ENCODE data around the gene RESP18.
A peak's percentile ranks its signal among the peaks of the same experiment; 100 is the strongest.
"Not testable (repeated sequence)": the region's sequence is repeated elsewhere in the genome, so short reads cannot be mapped to it uniquely, and the experiment has no call there.

The RESP18 gene

DNA sequence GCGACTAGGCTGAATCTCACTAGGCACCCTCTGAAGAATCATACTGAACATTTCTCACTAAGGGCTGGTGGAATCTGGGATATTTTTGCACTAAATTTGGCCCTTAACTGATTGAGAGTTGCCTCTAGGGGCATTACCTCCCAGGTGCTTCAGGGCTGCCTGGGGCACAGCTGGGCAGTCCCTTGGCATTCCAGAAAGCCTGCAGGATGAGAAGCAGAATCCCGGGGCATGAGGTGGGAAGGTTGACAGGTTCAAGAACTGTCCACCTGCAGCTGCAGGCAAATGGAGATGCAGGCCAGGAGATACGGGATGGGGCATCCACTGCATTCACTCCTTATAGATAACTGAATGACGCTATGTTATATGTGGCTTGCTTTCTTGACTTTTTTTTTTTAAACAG is 7.4 kb downstream of the RESP18 start:
- no peak for DNase-seq

DNA sequence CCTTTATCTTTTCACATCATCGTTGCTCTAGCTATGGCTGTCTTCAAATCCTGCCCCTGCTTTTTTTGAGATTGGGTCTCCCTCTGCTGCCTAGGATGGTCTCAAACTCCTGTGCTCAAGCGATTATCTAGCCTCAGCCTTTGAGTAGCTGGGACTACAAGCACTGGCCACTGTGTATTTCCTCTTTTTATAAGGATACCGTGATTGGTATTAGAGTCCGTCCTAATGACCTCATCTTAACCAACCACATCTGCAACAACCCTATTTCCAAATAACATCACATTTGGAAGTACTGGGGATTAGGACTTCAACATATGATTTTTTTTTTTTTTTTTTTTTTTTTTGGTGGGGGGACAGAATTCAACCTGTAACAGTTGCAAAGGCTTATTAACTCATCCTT is 9.1 kb downstream of the RESP18 start:
- DNase-seq = no peak

DNA sequence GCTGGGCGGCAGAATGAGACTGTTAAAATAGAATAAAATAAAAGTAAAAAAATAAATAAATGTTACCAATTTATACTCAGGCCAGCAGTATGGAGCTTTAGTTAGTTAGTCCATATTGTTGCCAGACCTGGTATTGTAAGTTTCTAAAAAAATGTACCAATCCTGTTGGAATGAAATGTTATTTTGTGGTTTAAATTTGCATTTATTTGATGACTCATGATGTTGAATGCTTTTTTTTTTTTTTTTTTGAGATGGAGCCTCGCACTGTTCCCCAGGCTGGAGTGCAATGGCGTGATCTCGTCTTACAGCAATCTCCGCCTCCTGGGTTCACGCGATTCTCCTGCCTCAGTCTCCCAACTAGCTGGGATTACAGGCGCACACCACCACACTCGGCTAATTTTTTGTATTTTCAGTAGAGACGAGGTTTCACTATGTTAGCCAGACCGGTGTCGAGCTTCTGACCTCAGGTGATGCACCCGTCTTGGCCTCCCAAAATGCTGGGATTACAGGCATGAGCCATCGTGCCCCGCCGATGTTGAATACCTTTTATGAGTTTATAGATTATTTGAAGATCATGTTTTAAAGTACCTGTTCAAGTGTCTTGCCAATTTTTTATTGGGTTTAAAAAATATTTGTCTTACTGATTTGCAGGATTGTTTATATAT is 17.6 kb downstream of the RESP18 start:
- DNase-seq = no peak

DNA sequence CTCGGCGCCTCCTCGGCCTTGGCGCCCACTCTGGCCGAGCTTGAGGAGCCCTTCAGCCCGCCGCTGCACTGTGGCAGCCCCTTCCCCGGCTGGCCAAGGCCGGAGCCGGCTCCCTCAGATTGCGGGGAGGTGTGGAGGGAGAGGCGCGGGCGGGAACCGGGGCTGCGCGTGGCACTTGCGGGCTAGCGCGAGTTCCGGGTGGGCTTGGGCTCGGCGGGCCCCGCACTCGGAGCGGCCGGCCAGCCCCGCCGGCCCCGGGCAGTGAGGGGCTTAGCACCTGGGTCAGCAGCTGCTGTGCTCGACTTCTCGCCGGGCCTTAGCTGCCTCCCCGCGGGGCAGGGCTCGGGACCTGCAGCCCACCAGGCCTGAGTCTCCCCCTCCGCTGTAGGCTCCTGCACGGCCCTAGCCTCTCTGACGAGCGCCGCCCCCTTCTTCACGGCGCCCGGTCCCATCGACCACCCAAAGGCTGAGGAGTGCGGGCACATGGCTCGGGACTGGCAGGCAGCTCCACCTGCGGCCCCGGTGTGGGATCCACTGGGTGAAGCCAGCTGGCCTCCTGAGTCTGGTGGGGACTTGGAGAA is 19.8 kb downstream of the RESP18 start:
- not testable (repeated sequence) for DNase-seq

DNA sequence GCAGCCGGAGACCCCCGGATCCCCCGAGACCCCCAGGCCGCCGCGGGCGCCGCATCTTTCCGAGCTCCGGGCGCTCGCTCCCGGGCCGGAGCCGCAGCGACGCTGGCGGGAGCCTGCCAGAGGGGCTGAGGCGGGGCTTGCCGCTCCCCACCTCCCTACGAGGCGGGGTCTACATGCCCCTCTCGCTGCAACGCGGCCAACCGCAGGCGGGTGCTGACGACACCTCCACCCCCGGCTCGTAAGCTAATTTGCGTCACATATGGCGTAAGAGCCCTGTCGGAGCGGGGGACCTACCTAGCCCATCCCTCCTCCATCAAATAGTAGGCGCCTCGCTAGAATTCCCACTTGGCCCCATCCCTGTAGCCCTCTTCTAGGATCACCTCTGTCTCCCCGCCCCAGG is 23.3 kb downstream of the RESP18 start, which contains the start of gene PTPRN:
Gene PTPRN (minus strand): TSS at position 124 of the 400 bp plus-strand sequence. CDS start 69 bp downstream, at position 55.
- no peak for DNase-seq

DNA sequence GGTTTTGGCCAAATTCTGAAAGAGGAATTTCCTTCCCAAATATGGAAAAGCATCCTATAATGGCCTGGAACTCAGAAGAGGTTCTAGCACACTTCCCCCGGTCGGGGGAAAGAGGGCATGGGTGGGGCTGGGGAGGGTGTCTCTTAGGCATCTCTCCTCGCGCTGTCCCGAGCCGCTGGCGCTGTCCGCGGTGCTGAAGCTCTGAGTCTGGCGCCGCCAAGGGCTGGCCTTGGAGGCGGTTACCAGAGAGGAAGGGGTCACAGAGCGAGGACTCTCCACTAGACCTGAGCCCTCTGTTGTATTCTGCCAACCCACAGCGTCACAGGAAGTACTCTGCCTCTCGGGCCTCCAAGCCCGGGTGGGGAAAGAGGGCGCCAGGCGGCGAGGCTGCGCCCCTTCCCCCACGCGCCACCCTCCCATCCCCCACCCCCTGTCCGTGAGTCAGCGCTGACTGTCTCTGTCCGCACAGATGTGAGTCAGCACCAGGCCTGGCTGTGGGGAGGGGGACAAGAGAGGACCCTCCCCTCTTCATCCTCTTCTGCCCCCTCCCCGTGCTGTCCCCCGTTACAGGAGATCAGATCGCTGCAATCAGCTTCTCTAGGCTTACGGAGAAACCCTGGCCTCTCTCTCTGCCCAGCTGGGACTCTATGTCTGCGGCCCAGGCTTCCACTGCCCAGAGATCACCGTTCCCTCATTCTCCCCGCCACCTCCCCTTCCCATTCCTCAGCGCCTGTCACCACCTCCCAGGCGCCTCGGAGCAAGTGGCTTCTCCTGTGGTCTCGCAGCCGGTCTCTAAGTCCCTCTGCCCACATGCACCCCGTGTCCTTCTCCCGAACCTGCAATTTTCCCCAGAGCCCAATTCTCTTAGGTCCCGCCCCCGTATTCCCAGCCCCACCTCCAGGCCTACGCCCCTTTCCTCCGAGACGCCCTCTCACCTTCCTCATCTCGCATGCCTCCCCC is 24.1 kb downstream of the RESP18 start:
- peak in 3 of 4 experiments; percentile 42 to 67 (median 50) for DNase-seq

DNA sequence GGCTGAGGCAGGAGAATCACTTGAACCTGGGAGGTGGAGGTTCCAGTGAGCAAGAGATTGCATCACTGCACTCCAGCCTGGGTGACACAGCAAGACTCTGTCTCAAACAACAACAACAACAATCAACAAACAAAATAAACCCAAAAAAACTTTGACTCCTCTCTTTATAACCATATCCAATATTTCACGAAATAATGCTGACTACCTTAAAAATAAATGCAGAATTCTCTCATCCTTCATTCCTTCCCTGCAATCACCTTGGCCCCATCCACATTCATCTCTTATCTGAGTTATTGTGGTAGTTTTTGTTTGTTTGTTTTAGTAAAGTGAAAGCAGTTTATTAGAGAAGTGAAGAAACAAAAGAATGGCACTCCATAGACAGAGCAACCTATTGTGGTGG is 26.5 kb downstream of the RESP18 start:
- DNase-seq = no peak

DNA sequence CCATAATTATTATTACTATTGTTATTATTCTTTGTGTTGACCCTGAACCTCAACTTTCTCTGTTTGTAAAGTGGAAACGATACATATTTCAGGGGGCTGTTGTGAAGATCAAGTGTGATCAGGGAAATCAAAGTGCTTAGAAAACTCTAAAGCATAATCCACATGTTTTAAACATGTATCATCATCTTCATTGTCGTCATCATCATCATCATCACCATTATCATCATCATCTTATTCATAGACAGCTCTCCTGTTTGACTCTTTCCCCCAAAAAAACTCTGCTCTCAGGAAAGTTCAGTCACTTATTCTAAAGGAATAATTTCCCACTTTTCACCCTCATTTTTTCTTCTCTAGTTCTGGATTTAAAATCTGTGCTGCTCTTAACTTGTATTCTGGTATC is 28.3 kb downstream of the RESP18 start:
- no peak for DNase-seq

DNA sequence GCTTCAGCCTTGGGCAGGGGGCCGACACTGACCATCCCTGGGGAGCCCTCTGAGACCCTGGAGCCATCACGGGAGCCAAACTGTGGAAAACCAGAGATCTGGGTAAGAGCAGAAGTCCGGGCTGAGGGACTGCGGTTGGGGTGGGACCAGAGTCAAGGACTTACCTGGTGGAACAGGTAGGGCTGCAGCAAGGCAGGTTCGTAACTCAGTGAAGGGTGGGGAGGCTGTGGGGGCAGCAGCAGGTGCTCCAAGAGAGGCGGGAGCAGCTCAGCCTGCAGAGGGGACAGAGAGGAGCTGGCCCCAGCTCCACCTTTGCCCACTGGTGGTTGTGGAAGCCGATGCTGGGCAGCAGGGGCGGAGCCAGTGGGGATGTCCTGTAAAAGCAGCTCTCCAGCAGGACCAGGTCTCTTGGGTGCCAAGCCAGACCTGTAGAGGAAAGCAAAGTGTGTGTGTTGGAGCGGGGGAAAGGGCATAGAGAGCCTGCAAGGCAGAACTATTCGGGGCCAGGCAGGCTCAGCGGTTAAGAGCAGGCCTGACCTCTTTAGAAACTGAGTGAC is 30.1 kb downstream of the RESP18 start:
- DNase-seq = no peak

DNA sequence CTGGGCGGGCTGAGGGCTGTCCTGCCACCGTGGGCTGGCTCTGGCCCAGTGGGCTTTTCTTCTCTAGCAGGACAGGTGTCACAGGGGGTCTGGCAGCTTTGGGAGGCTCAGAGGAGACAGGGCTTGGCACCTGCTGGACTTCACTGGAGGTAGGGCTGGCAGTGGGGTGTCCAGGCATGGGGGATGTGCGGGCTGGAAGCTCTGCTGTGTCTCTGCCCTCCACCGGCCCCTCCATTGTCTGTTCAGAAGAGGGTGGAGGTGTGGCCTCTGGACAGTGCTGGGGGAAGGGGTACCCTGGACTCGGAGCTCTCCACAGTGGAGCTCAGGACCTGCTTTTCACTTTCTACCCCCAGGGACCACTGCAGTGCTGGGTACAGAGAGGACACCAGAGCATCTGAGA is 32.5 kb downstream of the RESP18 start:
- DNase-seq = no peak

DNA sequence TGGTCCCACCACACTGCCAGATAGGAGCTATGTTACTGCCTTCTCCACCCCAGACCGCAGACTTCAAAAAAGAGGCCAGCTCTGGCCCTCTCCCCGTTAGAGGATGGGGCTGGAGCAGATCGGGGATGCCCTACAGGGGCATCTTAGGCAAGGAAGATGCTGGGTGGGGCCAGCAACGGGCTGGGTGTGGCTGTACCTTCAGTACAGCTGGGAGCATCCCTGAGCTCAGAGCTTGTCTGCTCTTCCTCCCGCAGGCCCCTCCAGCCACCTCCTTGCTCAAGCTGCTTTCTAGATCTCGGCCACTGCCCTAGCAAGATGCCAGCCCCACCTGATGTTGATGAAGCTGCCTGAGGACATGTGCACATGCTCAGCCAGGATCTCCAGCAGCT is 33.2 kb downstream of the RESP18 start:
- no peak for DNase-seq

DNA sequence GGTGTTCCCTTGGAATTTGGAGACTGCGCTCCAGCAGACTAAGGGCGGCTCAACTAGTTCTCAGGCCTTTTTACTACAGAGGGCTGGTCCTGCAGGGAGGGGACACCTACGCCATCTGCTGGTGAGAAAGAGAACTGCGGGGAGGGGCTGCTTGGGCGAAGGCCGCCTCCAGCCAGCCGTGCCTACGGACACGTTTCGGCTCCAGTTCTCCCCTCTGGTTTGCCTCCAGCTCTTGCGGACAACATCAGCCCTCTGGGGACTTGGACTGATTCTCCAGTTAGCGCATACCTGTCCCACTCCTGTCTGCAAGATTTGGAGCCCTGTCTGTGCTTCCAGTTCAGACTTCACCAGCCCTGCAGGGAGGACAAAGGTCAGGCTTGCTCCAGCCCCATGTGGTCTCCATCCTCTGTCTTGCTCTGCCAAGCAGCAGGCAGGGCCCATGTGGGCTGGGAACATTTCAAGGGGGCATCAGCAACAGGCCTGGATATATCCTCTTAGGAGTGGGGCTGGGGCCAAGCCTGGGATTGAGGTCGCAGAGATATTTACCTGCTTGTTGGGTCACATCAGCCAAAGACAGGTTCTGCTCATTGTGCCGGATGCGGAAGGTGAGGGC is 33.7 kb downstream of the RESP18 start:
- peak; percentile 80 to 94 (median 82) for DNase-seq

DNA sequence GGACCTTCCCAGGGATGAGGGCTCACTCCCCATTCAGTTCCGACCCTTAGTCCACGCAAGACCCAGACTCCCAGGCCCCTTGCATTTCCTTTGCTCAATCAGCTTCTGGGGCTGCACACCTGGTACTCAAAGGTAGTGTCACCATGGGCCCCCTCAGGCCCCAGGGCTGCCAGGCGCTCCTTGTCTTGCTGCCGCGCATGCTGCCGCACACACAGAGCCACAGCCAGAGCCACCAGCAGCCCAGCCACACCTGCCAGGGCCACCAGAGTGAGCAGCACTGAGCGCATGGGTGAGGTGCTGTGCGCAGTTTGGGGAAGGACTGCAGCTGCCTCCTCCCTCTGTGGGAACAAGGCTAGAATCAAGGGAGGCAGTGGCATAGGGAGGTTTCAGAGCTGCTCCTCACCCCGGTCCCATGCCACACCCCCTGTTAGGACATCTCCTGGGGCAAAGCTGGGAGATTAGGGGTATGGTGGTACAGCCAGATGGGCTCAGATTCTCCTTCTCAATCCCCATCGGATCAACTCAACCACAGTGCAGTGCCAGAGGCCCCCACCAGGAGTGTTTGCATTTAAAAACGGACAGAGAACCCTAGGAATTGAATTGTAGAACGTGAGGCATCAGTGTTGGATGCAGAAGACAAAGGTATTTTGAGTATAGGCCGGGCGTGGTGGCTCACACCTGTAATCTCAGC is 34.6 kb downstream of the RESP18 start:
- DNase-seq = no peak

DNA sequence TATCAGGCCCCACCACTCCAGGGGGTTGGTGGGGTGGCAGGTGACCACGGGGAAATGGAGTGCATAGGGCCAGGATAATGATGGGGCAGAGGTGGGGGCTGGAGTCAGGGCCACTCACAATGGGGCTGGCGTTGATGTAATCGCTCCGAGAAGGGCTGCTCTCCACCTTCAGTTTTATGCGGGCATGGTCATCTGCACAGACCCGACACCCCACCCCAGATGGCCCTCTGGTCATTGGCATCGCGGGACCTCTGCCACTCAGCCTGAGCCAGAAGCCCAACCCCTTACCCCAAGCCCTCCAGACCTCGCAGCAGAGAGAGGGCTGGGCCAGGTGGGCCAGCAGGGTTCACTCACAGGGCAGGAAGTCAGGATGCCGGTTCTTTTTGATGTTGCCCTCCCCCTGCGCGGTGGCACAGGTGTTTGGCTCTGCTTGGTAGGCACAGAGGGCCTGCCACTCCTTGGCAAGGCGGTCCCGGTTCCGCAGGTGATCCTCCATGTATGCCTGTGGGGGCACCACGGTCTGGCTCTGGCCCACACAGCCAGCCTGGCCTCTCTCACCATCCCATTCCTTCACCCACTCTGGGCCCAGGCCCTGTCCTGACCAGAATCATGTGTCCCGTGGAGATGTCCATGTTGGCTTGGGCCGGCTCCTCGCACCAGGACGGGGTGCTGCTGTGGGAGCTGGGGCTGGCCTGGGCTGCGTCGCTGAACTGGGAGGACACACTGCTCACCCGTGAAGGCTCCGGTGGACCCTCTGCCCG is 35.7 kb downstream of the RESP18 start:
- DNase-seq = no peak

DNA sequence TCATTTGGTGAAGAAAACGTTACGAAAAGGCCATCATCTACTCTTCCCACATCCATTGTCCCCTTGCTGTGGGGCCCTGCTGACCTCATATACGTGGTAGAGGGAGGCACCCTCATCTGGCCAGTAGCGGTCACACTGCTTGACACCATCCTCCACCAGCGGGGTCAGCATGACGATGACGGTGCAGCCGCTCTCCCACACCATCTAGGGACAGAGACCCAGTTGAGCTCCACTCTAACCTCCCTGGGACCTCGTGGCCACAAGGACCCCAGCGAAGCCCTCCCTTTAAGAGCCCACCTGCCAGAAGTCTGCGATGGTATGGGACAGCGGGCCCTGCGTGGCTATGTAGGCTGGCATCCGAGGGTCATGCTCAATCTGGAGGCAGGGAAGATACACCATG is 36.4 kb downstream of the RESP18 start:
- DNase-seq = no peak

DNA sequence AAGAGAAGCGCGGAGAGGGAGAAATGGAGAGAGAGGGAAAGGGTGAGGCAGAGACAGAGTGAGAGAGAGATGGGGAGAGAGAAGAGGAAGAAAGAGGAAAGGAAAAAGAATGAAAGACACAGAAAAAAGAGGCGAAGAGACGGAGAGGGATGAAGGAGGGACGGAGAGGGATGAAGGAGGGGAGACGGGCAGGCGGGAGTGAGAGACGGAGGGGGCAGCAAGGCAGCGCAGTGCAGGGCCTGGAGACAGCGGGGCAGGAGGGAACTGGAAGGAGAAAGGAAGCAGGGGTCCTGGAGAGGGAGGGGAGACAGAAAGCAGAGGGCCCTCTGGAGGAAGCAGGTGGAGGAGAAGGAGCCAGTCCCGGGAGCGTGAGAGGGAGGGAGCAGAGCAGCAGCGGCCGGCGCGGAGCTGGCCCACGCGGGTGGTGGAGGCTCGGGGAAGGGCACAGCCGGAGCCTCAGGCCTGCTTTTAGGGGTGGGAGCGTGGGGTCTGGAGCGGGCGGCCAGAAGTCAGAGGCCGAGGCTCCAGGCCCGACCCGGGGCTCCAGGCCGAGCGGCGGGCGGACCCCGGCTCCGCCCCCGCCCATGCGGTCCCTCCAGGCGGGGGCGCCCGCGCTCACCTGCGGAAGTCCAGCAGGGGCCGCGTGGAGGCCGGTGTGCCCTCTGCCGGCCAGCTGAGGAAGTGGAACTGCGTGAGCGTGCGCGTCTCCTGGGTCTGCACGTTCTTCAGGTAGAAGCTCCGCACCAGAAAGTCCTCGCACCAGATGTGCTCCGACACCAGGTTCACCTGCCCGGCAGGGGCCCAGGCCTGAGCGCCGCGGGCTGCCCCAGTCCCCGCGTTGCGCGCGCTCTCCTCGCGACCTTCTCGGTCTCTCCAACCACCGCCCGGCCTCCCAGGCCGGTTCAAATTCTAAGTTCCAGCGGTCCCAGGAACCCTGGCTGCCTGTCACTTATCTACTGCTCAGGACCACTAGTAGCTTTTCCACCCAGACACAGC is 37.9 kb downstream of the RESP18 start:
- peak; percentile 71 to 87 (median 75) for DNase-seq

DNA sequence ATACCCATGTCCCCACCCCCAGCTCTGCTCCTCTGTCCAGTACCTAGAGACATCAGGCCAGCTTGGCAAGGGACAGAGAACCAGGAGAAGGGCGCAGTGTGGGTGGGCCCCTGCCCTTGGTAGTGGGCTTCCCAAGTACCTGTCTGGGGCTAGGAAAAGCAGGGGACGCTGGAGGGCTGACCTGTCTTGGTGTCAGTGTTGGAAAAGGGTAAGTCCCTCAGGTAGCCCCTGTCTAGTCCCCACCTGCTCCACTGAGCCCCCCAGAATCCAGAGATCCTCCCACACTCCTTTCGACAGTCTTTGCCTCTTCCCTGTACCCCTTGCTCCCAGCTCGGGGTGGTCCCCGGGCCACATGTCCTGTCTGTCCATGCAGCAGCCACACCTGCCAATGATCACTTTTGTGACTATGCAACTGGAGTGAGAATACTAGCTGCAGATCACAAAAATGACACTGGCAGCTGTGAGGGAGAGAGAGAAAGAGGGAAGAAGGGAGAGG is 38.8 kb downstream of the RESP18 start:
- no peak for DNase-seq

DNA sequence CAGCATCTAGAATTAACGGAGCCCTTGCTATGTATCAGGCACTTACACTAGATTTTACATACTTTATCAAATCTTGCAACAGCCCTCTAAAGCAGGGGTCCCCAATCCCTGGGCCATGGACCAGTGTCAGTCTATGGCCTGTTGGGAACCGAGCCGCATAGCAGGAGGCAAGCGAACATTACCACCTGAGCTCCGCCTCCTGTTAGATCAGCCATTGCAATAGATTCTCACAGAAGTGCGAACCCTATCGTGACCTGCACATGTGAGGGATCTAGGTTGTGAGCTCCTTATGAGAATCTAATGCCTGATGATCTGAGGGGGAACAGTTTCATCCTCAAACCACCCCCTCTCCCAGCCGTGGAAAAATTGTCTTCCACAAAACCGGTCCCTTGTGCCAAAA is 39.9 kb downstream of the RESP18 start:
- no peak for DNase-seq

DNA sequence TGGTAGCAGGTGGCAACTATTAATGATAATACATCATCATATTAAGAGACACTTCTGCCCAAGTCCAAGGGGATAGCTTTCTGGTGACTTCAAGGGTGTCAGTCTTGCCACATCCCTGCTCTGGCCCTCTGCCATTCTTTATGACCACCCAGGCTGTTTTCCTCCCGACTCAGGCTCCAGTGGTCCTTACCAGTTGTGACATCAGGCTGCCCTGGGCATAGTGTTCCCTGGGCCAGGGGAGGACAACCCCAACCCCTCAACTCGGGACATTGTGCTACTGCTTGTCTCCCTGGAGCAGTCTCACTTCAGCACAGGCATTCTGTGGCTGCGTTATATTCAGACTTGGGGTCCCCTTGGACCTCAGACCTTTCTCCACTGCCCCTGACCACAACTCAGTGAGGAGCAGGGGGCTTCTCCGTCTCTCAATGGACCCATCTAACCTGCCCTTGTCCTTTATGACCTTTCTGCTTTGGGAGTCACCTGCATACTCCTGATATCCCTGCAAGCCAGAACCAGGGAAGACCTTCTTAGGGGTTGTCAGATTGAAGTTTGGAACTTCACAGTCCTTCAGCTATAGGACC is 40.5 kb downstream of the RESP18 start:
- DNase-seq = no peak

DNA sequence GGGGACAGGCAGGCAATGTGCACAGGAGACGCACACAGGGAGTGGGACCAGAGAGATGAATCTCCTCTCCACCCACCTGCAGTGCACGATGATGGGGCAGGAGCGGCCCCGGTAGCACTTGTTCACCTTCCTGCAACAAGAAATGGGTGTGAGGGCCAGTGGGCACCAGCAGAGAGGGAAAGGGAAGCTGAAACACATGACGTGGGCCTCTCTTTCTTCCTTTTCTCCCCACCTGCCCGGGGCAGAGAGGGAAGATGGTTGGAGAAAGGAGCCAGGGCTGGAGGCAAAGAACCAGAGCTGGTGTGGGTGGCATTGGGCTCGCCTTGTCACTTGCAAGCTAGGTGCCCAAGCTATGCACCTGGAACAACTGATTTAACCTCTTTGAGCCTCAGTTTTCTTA is 41.1 kb downstream of the RESP18 start:
- no peak for DNase-seq

Data from activated naive CD4-positive, alpha-beta T cell (primary cell).